Liver (tissue), 9 donors: ENCODE measurements around the gene PLEKHA7. TPM values are rescaled to one million over a fixed set of nuclear protein-coding genes. Genes with fewer than 3 reads are reported as not detected.
A peak's percentile ranks its signal among the peaks of the same experiment; 100 is the strongest.
"Not testable (repeated sequence)": the region's sequence is repeated elsewhere in the genome, so short reads cannot be mapped to it uniquely, and the experiment has no call there.

Experiments used
- DNase-seq: peaks from one replicate; pipeline ENCODE4 v3.0.0-alpha.2; 2017; ENCODE audit warnings: low spot score
- H3K27ac ChIP-seq, 2 donors: one replicate each; pipeline ENCODE4 v1.7.0; 2013; ENCODE audit warnings: inconsistent platforms in 2 of 2, low read length in 2 of 2, control low read depth in 1 of 2, low read depth in 1 of 2, mild to moderate bottlenecking in 1 of 2
- H3K27me3 ChIP-seq, 4 donors: one replicate each; pipeline versions ENCODE4 v1.6.1 to v1.7.0; 2013; ENCODE audit warnings: low read length in 3 of 4, inconsistent platforms in 1 of 4, mild to moderate bottlenecking in 1 of 4, moderate library complexity in 1 of 4; ENCODE audit not compliant: control insufficient read depth in 4 of 4, insufficient read depth in 4 of 4
- H3K36me3 ChIP-seq, 4 donors: one replicate each; pipeline versions ENCODE4 v1.6.1 to v1.7.0; 2013; ENCODE audit warnings: low read length in 3 of 4, mild to moderate bottlenecking in 3 of 4, low read depth in 1 of 4, moderate library complexity in 1 of 4; ENCODE audit not compliant: control insufficient read depth in 4 of 4, insufficient read depth in 3 of 4
- H3K4me1 ChIP-seq, 4 donors: one replicate each; pipeline versions ENCODE4 v1.6.1 to v1.7.0; 2013; ENCODE audit warnings: low read length in 3 of 4, mild to moderate bottlenecking in 3 of 4, moderate library complexity in 1 of 4; ENCODE audit not compliant: control insufficient read depth in 4 of 4, insufficient read depth in 4 of 4
- H3K4me3 ChIP-seq, 3 donors: one replicate each; pipeline versions ENCODE4 v1.6.1 to v1.7.0; 2013; ENCODE audit warnings: low read length in 3 of 3, control low read depth in 1 of 3, low read depth in 1 of 3, mild to moderate bottlenecking in 1 of 3
- H3K9ac ChIP-seq, 2 donors: one replicate each; pipeline ENCODE4 v1.7.0; 2013; ENCODE audit warnings: low read length in 2 of 2, mild to moderate bottlenecking in 2 of 2, moderate library complexity in 2 of 2, control low read depth in 1 of 2, low read depth in 1 of 2
- H3K9me3 ChIP-seq, 4 donors: one replicate each; pipeline versions ENCODE4 v1.6.1 to v1.7.0; 2013; ENCODE audit warnings: low read length in 3 of 4; ENCODE audit not compliant: control insufficient read depth in 4 of 4
- EGR1 ChIP-seq, 2 donors: IDR thresholded peaks; 2 replicates each; pipeline ENCODE4 v1.6.1; 2016 to 2018; ENCODE audit warnings: antibody characterized with exemption in 2 of 2, low read depth in 2 of 2
- FOXA2 ChIP-seq: IDR thresholded peaks from 2 replicates; pipeline ENCODE4 v1.6.1; 2016; ENCODE audit warnings: antibody characterized with exemption
- HNF4A ChIP-seq, 2 donors: conservative IDR thresholded peaks; 2 replicates each; pipeline ENCODE4 v1.6.1; 2016; ENCODE audit warnings: antibody characterized with exemption in 2 of 2, mild to moderate bottlenecking in 2 of 2
- HNF4G ChIP-seq: IDR thresholded peaks from 2 replicates; pipeline ENCODE4 v1.6.1; 2016; ENCODE audit warnings: antibody characterized with exemption
- JUND ChIP-seq, 2 donors: IDR thresholded peaks; 2 replicates each; pipeline ENCODE4 v1.6.1; 2016; ENCODE audit warnings: antibody characterized with exemption in 2 of 2
- NR2F2 ChIP-seq: IDR thresholded peaks from 2 replicates; pipeline ENCODE4 v1.6.1; 2016; ENCODE audit warnings: antibody characterized with exemption
- RAD21 ChIP-seq, 2 donors: IDR thresholded peaks; 2 replicates each; pipeline ENCODE4 v1.6.1; 2016; ENCODE audit warnings: antibody characterized with exemption in 2 of 2, mild to moderate bottlenecking in 2 of 2
- RXRA ChIP-seq, 2 donors: IDR thresholded peaks; 2 replicates each; pipeline ENCODE4 v1.6.1; 2017 to 2018; ENCODE audit warnings: antibody characterized with exemption in 2 of 2, mild to moderate bottlenecking in 1 of 2
- TAF1 ChIP-seq: conservative IDR thresholded peaks from 2 replicates; pipeline ENCODE4 v1.6.1; 2016; ENCODE audit warnings: antibody characterized with exemption, mild to moderate bottlenecking
- YY1 ChIP-seq: IDR thresholded peaks from 2 replicates; pipeline ENCODE4 v1.6.1; 2016; ENCODE audit warnings: antibody characterized with exemption, mild to moderate bottlenecking
- WGBS: extraction: QIAGEN DNeasy Blood & Tissue Kit; methylation state at CpG from one replicate; pipeline ENCODE4 v1.1.7; 2013; 5-methylcytosine and 5-hydroxymethylcytosine counted together
- polyA plus RNA-seq, 2 donors: library from polyadenylated mRNA; stranded (reverse) in 1 of 2; unstranded in 1 of 2; fragments of 200-250 nt in 1 of 2; fragments of >200 nt in 1 of 2; fragmentation: Nextera tagmentation in 1 of 2; extraction: Ambion mirVana in 1 of 2; gene quantifications; one replicate each; pipeline versions ENCODE4 v1.2.1 to v1.2.3, GENCODE V29; 2013 to 2015
- total RNA-seq, 2 donors: library from RNA; depleted of rRNA; stranded (reverse); fragments of >200 nt; gene quantifications; one replicate each; pipeline ENCODE4 v1.2.3, GENCODE V29; 2014
- TF ChIP-seq, protein P1 (sequence below): fragments of 150-350 bp; IDR thresholded peaks from 2 replicates; pipeline ENCODE4 v1.5.1; 2017; ENCODE audit warnings: improper control_type of control experiment, low read depth, low read length; ENCODE audit not compliant: missing input control
- TF ChIP-seq, protein P2 (sequence below): IDR thresholded peaks from 2 replicates; pipeline ENCODE4 v1.6.1; 2016; ENCODE audit warnings: antibody characterized with exemption
- TF ChIP-seq, protein P3 (sequence below): IDR thresholded peaks from 2 replicates; pipeline ENCODE4 v1.6.1; 2016; ENCODE audit warnings: antibody characterized with exemption
- donor health status: healthy.
- donor health status: healthy.
- donor health status: healthy.
- donor health status: healthy.
- donor health status: healthy.

PLEKHA7 gene
- total and polyA plus RNA-seq, 4 donors: 6.1 to 28.8 (median 8.5) TPM

DNA sequence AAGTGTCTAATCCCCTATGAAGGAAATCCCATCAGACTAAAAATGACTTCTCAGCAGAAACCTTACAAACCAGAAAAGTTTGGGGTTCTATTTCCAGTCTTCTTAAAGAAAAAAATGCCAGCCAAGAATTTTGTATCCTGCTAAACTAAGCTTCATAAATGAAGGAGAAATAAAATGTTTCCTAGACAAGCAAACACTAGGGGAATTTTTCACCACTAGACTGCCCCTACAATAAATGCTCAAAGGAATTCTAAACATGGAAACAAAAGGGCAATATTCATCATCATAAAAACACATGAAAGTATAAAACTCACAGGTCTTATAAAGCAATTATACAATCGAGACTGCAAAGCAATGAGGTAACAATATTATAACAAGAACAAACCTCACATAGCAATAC is 124.3 kb downstream of the PLEKHA7 start:
- 88% methylated on average over 1 of the region's 1 CpG for WGBS
- DNase-seq: no peak
- H3K36me3 ChIP-seq: no peaks in the 10 kb centered on the region
- H3K27me3 ChIP-seq: no peaks in the 10 kb centered on the region
- no peak for TF ChIP-seq JUND (IDR thresholded peaks at IDR 0.05)
- no peak for TF ChIP-seq HNF4A (conservative IDR thresholded peaks at IDR 0.05)
- no peak for TF ChIP-seq RXRA (IDR thresholded peaks at IDR 0.05)
- TF ChIP-seq FOXA2: no peak
- TF ChIP-seq HNF4G: no peak
- TF ChIP-seq, protein P1, sequence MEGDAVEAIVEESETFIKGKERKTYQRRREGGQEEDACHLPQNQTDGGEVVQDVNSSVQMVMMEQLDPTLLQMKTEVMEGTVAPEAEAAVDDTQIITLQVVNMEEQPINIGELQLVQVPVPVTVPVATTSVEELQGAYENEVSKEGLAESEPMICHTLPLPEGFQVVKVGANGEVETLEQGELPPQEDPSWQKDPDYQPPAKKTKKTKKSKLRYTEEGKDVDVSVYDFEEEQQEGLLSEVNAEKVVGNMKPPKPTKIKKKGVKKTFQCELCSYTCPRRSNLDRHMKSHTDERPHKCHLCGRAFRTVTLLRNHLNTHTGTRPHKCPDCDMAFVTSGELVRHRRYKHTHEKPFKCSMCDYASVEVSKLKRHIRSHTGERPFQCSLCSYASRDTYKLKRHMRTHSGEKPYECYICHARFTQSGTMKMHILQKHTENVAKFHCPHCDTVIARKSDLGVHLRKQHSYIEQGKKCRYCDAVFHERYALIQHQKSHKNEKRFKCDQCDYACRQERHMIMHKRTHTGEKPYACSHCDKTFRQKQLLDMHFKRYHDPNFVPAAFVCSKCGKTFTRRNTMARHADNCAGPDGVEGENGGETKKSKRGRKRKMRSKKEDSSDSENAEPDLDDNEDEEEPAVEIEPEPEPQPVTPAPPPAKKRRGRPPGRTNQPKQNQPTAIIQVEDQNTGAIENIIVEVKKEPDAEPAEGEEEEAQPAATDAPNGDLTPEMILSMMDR: no peak
- no peak for TF ChIP-seq RAD21 (IDR thresholded peaks at IDR 0.05)
- no peak for TF ChIP-seq YY1
- H3K9ac ChIP-seq: no peak overlapping the region
- no peak overlapping the region for H3K4me3 ChIP-seq
- H3K4me1 ChIP-seq: peaks cover 0 to 4% (median 2%) of the 10 kb centered on the region in 4 donors
- H3K27ac ChIP-seq: no peak overlapping the region
- H3K9me3 ChIP-seq: no peaks in the 10 kb centered on the region

DNA sequence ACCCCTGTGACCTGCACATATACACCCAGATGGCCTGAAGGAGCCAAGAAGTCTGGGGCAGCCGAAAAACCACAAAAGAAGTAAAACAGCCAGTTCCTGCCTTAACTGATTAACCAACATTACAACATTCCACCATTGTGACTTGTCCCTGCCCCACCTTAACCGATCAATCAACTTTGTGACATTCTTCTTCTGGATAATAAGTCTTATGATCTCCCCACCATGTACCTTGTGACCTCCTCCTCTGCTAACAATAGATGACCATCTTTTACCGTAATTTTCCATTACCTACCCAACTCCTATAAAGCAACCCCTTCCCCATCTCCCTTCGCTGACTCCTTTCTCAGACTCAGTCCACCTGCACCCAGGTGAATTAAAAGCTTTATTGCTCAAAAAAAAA is 125.2 kb downstream of the PLEKHA7 start:
- WGBS: 93% methylated on average over 4 of the region's 4 CpGs
- H3K9me3 ChIP-seq, H3K4me3 ChIP-seq, H3K4me1 ChIP-seq, H3K27ac ChIP-seq, H3K36me3 ChIP-seq, DNase-seq, H3K27me3 ChIP-seq, H3K9ac ChIP-seq: not testable (repeated sequence)

DNA sequence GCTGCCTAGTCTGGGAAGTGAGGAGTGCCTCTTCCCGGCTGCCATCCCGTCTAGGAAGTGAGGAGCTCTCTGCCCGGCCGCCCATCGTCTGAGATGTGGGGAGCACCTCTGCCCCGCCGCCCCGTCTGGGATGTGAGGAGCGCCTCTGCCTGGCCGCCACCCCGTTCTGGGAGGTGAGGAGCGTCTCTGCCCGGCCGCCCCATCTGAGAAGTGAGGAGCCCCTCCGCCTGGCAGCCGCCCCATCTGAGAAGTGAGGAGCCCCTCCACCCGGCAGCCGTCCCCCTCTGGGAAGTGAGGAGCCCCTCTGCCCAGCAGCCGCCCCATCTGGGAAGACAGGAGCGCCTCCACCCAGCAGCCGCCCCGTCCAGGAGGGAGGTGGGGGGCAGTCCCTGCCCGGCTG is 126.3 kb downstream of the PLEKHA7 start:
- not testable (repeated sequence) for H3K27me3 ChIP-seq, H3K9ac ChIP-seq, H3K9me3 ChIP-seq, H3K4me3 ChIP-seq, DNase-seq, H3K4me1 ChIP-seq, H3K36me3 ChIP-seq, H3K27ac ChIP-seq
- 91% methylated on average over 23 of the region's 23 CpGs for WGBS

DNA sequence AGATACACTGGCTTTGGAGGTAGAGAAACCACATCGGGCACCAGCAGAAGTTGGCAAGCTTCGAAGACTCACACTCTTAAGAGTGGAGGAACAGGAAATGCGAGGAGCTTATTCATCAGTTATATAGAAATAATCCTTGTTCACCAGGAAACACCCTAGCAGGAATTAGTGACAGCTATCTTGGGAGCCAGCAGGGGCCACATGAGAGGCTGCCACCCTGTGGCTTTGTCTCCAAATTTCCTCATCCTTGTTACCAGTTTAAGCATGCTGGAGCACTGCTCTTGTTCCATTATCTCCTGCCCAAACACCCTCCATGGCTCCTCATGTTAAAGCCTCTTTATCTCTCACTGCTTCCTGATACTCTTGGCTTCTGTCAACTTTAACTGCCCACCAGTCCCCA is 131.0 kb downstream of the PLEKHA7 start:
- Histone ChIP-seq H3K36me3 (no peaks in the 10 kb centered on the region), H3K27ac (no peak overlapping the region), H3K9ac (no peak overlapping the region), H3K4me3 (no peak overlapping the region), H3K4me1 (peaks cover 0 to 2% (median 0%) of the 10 kb centered on the region in 4 donors), H3K27me3 (no peaks in the 10 kb centered on the region), H3K9me3 (no peaks in the 10 kb centered on the region)
- no peak for DNase-seq
- 68% methylated on average over 3 of the region's 3 CpGs for WGBS
- TF ChIP-seq RAD21 (IDR thresholded peaks at IDR 0.05) (peak; percentile 39 to 60), EGR1 (IDR thresholded peaks at IDR 0.05; ENCODE audit: low read depth in 2 of 2) (no peak)

DNA sequence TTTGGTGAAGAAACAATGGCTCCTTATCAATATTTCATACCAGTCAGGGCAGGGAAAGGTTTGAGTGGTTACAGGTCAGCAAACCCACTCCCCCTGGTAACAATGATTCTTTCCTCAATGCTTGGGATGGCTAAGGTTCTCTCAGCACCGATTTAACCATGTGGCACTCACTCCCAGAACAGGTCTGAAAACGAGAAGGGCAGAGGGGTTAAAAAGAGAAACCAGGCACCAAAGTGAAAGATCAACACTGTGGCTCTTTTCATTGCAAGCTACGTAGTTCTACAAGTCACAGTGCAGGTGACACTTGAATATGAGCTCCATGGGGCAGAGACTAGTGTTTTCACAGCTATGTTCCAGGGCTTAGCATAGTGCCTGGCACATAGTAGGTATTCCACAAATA is 132.4 kb downstream of the PLEKHA7 start:
- no peaks in the 10 kb centered on the region for H3K9me3 ChIP-seq
- H3K36me3 ChIP-seq: no peaks in the 10 kb centered on the region
- DNase-seq: no peak
- H3K27me3 ChIP-seq: no peaks in the 10 kb centered on the region
- no peak overlapping the region for H3K27ac ChIP-seq
- peaks cover 0 to 2% (median 0%) of the 10 kb centered on the region in 4 donors for H3K4me1 ChIP-seq
- H3K9ac ChIP-seq: no peak overlapping the region
- WGBS: 83% methylated on average over 3 of the region's 3 CpGs
- no peak overlapping the region for H3K4me3 ChIP-seq
- TF ChIP-seq, protein P1: no peak
- TF ChIP-seq FOXA2 (no peak), NR2F2 (no peak), RAD21 (IDR thresholded peaks at IDR 0.05) (no peak), HNF4A (conservative IDR thresholded peaks at IDR 0.05) (no peak), TAF1 (no peak)
- TF ChIP-seq, protein P2, sequence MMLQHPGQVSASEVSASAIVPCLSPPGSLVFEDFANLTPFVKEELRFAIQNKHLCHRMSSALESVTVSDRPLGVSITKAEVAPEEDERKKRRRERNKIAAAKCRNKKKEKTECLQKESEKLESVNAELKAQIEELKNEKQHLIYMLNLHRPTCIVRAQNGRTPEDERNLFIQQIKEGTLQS: no peak
- TF ChIP-seq, protein P3, sequence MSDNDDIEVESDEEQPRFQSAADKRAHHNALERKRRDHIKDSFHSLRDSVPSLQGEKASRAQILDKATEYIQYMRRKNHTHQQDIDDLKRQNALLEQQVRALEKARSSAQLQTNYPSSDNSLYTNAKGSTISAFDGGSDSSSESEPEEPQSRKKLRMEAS: no peak
